B cell (primary cell): ENCODE data around the gene DDR2. TPM values are rescaled to one million over a fixed set of nuclear protein-coding genes. Genes with fewer than 3 reads are reported as not detected.

Experiments
- ATAC-seq: fragments of 200-7000 bp; cut with Tn5 transposase; one replicate; pipeline ENCODE4 v1.10.0; 2021; ENCODE audit warnings: low read depth, mild to moderate bottlenecking, moderate number of reproducible peaks, moderate library complexity
- CTCF ChIA-PET: fragments of 350-600 bp; sonication (Branson Sonifier 250); formaldehyde crosslinking; loops from one replicate; lab custom pipeline; 2021; ENCODE audit warnings: antibody characterized with exemption, inconsistent platforms; lab: Charles Lee
- POLR2A ChIA-PET: fragments of 350-600 bp; sonication (Branson Sonifier 250); formaldehyde crosslinking; loops from one replicate; lab custom pipeline; 2021; ENCODE audit warnings: antibody characterized with exemption; lab: Charles Lee
- DNase-seq: peaks from one replicate; pipeline ENCODE4 v3.0.0; 2013
- H2AFZ ChIP-seq: 2 replicates; pipeline ENCODE4 v1.6.1; 2012; ENCODE audit warnings: mild to moderate bottlenecking, low read depth, low read length; ENCODE audit not compliant: insufficient read depth, poor library complexity, severe bottlenecking
- H3K27ac ChIP-seq, 2 donors: 1 replicate in 1 of 2; 2 replicates in 1 of 2; pipeline ENCODE4 v1.5.1; 2012 to 2013; ENCODE audit warnings: low read length in 2 of 2, mild to moderate bottlenecking in 2 of 2, moderate library complexity in 1 of 2
- H3K27me3 ChIP-seq, 4 experiments: fragments of 200-600 bp in 1 of 4; sonication (generic) in 1 of 4; replicated peaks in 1 of 4; 1 replicate in 2 of 4; 2 replicates in 2 of 4; pipeline versions ENCODE4 v1.6.1 to v1.7.0; 2013 to 2016; ENCODE audit warnings: low read length in 3 of 4, mild to moderate bottlenecking in 2 of 4, mixed read lengths in 1 of 4, moderate library complexity in 1 of 4; ENCODE audit not compliant: insufficient read depth in 4 of 4, control insufficient read depth in 3 of 4; ENCODE audit errors: control extremely low read depth in 1 of 4
- H3K36me3 ChIP-seq, 2 experiments: replicated peaks in 1 of 2; 1 replicate in 1 of 2; 2 replicates in 1 of 2; pipeline versions ENCODE4 v1.6.1 to v1.7.1; 2013; ENCODE audit warnings: low read length in 1 of 2; ENCODE audit not compliant: insufficient read depth in 2 of 2, control insufficient read depth in 1 of 2; ENCODE audit errors: control extremely low read depth in 1 of 2, extremely low read depth in 1 of 2
- H3K4me1 ChIP-seq, 2 donors: fragments of 200-600 bp in 1 of 2; sonication (generic) in 1 of 2; 1 replicate in 1 of 2; 2 replicates in 1 of 2; pipeline versions ENCODE4 v1.5.1 to v1.6.1; 2013 to 2017; ENCODE audit warnings: low read length in 2 of 2; ENCODE audit not compliant: control insufficient read depth in 2 of 2, insufficient read depth in 2 of 2
- H3K4me2 ChIP-seq: replicated peaks from 2 replicates; pipeline ENCODE3; 2012; ENCODE audit warnings: mild to moderate bottlenecking, low read depth, low read length; ENCODE audit not compliant: poor library complexity, severe bottlenecking
- H3K4me3 ChIP-seq, 5 experiments: fragments of 200-600 bp in 1 of 5; sonication (generic) in 1 of 5; 1 replicate in 3 of 5; 2 replicates in 2 of 5; pipeline versions ENCODE4 v1.5.1 to v1.7.0; 2011 to 2016; ENCODE audit warnings: low read length in 4 of 5, mild to moderate bottlenecking in 4 of 5, low read depth in 2 of 5, control low read depth in 1 of 5, moderate library complexity in 1 of 5; ENCODE audit not compliant: insufficient read depth in 1 of 5; ENCODE audit errors: control extremely low read depth in 1 of 5, extremely low read depth in 1 of 5
- H3K79me2 ChIP-seq: fragments of 200-600 bp; sonication (generic); one replicate; pipeline ENCODE4 v1.6.0; 2016; ENCODE audit warnings: low read length; ENCODE audit not compliant: control insufficient read depth, insufficient read depth
- H3K9ac ChIP-seq: fragments of 200-600 bp; sonication (generic); 2 replicates; pipeline ENCODE4 v1.6.1; 2017; ENCODE audit warnings: mild to moderate bottlenecking, low read length, moderate library complexity
- H3K9me3 ChIP-seq, 3 donors: one replicate each; pipeline versions ENCODE4 v1.6.1 to v1.7.1; 2013; ENCODE audit warnings: low read length in 2 of 3; ENCODE audit not compliant: control insufficient read depth in 2 of 3, insufficient read depth in 1 of 3; ENCODE audit errors: control extremely low read depth in 1 of 3
- H4K20me1 ChIP-seq: 2 replicates; pipeline ENCODE4 v1.6.0; 2012; ENCODE audit warnings: mild to moderate bottlenecking, low read length; ENCODE audit not compliant: insufficient read depth, control insufficient read depth, poor library complexity, severe bottlenecking
- H3K27ac Mint-ChIP-seq: one replicate; pipeline ENCODE4 v1.8.0; 2021; ENCODE audit warnings: mixed read lengths
- H3K27me3 Mint-ChIP-seq: one replicate; pipeline ENCODE4 v1.8.0; 2021; ENCODE audit warnings: mixed read lengths
- H3K4me1 Mint-ChIP-seq: one replicate; pipeline ENCODE4 v1.8.0; 2021; ENCODE audit warnings: mixed read lengths
- H3K4me3 Mint-ChIP-seq: one replicate; pipeline ENCODE4 v1.8.0; 2021; ENCODE audit warnings: mixed read lengths
- H3K9me3 Mint-ChIP-seq: one replicate; pipeline ENCODE4 v1.8.0; 2022; ENCODE audit warnings: mixed read lengths; ENCODE audit not compliant: insufficient read depth
- EZH2 ChIP-seq: IDR thresholded peaks from 2 replicates; pipeline ENCODE4 v1.6.1; 2012; ENCODE audit warnings: borderline replicate concordance, low read depth, mild to moderate bottlenecking, moderate library complexity, low read length; ENCODE audit not compliant: insufficient read depth, poor library complexity, severe bottlenecking
- WGBS: methylation state at CpG from one replicate; pipeline ENCODE4 v1.1.5; 2013; ENCODE audit warnings: missing lambda C conversion rate; ENCODE audit not compliant: insufficient coverage; 5-methylcytosine and 5-hydroxymethylcytosine counted together
- intact Hi-C: fragments of 100-400 bp; cut with micrococcal nuclease; formaldehyde crosslinking; loops from one replicate; pipeline ENCODE4 v1.10.0; 2022
- polyA plus RNA-seq: library from polyadenylated mRNA; depleted of rRNA; stranded (reverse); fragments of >200 nt; gene quantifications from 2 replicates; pipeline ENCODE4 v1.2.3, GENCODE V29; 2012
- total RNA-seq, 2 donors: library from RNA; stranded (reverse); fragments of 120-200 nt in 1 of 2; gene quantifications; 1 replicate in 1 of 2; 2 replicates in 1 of 2; pipeline versions ENCODE4 v1.2.3 to v1.2.4, GENCODE V29; 2013 to 2022
- TF ChIP-seq, protein P1 (sequence below): fragments of 200-600 bp; IDR thresholded peaks from one replicate; pipeline ENCODE4 v1.8.0; 2022; ENCODE audit warnings: antibody characterized with exemption, mild to moderate bottlenecking

The DDR2 gene
- total and polyA plus RNA-seq, 2 donors (not counting 1 experiment from before 2014, with no cell fraction given) = 0.12 to 0.24 TPM

DNA sequence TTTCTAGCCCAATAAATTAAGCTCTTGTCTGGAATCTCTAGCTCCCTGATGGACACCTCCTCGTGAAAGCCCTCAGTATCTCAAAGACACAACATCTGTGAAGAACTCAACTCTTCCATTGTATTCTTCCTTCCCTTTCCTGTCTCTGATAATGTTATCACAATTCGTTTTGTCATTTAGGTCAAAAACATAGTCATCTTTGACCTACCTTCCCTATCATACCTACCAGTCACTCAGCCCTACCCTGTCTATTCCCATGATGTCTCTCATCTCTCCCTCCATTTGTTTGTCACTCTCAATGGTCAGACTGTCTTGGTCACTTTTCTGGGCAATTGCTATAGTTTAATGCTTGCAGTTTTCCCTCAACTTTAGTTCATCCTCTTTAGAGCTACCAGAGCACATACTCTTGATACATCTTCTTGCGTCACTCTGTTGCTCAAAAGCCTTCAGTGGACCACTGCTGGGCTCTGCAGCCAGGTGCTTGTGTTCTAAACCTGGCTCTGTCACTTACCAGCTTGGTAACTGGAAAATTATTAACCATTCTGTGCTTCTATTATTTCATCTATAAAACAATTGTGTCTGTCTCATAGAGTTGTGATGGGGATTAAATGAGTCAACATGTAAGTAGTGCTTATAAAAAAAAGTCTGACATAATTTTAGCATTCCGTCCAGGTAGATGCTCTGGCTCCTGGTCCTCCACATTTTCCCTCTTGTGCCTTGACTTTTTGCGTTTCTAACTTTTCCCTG is 39.6 kb downstream of the DDR2 start:
- no peak overlapping the region for H3K9ac ChIP-seq
- peaks cover 8% of the 10 kb centered on the region for H3K27me3 Mint-ChIP-seq
- H2AFZ ChIP-seq = no peak overlapping the region
- no peak overlapping the region for H3K27ac ChIP-seq
- ChIA-PET POLR2A (no interaction called here), CTCF (no interaction called here)
- 81% methylated on average over 3 of the region's 5 CpGs for WGBS
- ATAC-seq (no peak), DNase-seq (no peak)
- H3K9me3 ChIP-seq = no peaks in the 10 kb centered on the region
- H3K4me1 Mint-ChIP-seq = no peaks in the 10 kb centered on the region
- H3K79me2 ChIP-seq = no peaks in the 10 kb centered on the region
- H4K20me1 ChIP-seq = no peaks in the 10 kb centered on the region
- TF ChIP-seq EZH2 = no peak
- TF ChIP-seq, protein P1, sequence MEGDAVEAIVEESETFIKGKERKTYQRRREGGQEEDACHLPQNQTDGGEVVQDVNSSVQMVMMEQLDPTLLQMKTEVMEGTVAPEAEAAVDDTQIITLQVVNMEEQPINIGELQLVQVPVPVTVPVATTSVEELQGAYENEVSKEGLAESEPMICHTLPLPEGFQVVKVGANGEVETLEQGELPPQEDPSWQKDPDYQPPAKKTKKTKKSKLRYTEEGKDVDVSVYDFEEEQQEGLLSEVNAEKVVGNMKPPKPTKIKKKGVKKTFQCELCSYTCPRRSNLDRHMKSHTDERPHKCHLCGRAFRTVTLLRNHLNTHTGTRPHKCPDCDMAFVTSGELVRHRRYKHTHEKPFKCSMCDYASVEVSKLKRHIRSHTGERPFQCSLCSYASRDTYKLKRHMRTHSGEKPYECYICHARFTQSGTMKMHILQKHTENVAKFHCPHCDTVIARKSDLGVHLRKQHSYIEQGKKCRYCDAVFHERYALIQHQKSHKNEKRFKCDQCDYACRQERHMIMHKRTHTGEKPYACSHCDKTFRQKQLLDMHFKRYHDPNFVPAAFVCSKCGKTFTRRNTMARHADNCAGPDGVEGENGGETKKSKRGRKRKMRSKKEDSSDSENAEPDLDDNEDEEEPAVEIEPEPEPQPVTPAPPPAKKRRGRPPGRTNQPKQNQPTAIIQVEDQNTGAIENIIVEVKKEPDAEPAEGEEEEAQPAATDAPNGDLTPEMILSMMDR = no peak
- no peak overlapping the region for H3K4me3 ChIP-seq
- H3K9me3 Mint-ChIP-seq = no peaks in the 10 kb centered on the region
- H3K4me1 ChIP-seq = no peaks in the 10 kb centered on the region
- H3K27me3 ChIP-seq = no peaks in the 10 kb centered on the region
- intact Hi-C loops = no loop called here
- H3K4me3 Mint-ChIP-seq = no peak overlapping the region
- no peak overlapping the region for H3K27ac Mint-ChIP-seq
- no peaks in the 10 kb centered on the region for H3K36me3 ChIP-seq
- no peak overlapping the region for H3K4me2 ChIP-seq

DNA sequence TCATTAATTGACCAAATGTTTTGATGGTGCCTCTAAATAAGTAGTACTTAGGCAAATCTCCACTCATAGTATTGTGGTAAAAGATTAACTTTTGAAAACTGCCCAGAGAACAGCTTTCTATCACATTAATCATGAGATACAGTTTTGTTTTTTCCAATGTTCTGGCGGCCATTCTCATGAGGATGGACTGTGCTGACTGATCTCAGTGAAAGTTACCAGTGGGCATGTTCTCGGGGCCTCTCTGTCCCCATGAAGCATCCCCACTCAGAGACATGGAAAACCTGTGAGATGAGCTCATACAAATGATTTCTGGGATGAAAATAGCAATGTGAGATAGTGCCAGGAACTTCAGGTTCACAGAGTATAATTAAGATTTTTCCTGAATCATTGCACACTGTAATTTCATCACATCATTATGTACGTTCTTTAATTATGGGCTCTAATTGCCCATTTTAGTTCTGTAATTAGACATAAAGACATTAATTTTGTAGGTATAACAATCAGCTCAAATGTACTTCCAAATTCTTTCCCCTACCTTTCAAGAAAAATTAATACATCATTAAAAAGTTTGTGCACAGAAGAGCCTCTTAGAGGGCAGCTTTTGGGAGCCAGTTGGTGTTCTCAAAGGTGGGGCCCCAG is 40.5 kb downstream of the DDR2 start:
- H3K27me3 Mint-ChIP-seq = peaks cover 8% of the 10 kb centered on the region
- no peak for TF ChIP-seq EZH2
- TF ChIP-seq, protein P1 = no peak
- intact Hi-C loops = no loop called here

More for the DNA sequence above, 40.5 kb downstream of the DDR2 start:
- ChIA-PET CTCF (no interaction called here), POLR2A (no interaction called here)
- no peak overlapping the region for H3K9ac ChIP-seq
- DNase-seq (no peak), ATAC-seq (no peak)
- H3K27ac Mint-ChIP-seq = no peak overlapping the region
- no peak overlapping the region for H3K4me2 ChIP-seq
- H3K36me3 ChIP-seq = no peaks in the 10 kb centered on the region
- no peaks in the 10 kb centered on the region for H4K20me1 ChIP-seq
- H3K79me2 ChIP-seq = no peaks in the 10 kb centered on the region
- H3K4me3 ChIP-seq = no peak overlapping the region
- no peaks in the 10 kb centered on the region for H3K4me1 ChIP-seq
- H3K27ac ChIP-seq = no peak overlapping the region
- H3K9me3 ChIP-seq = no peaks in the 10 kb centered on the region
- no peak overlapping the region for H3K4me3 Mint-ChIP-seq
- no peak overlapping the region for H2AFZ ChIP-seq
- H3K9me3 Mint-ChIP-seq = no peaks in the 10 kb centered on the region
- no peaks in the 10 kb centered on the region for H3K27me3 ChIP-seq
- no CpG with 5 or more reads among the region's 3 CpGs for WGBS
- H3K4me1 Mint-ChIP-seq = no peaks in the 10 kb centered on the region
